ENCODE measurements around the gene SCNN1B. TPM values are rescaled to one million over a fixed set of nuclear protein-coding genes. Genes with fewer than 3 reads are reported as not detected.
"Not testable (repeated sequence)": the region's sequence is repeated elsewhere in the genome, so short reads cannot be mapped to it uniquely, and the experiment has no call there.

Gene SCNN1B
- total RNA-seq, 1 donor from 2014 or later, result not detected

DNA sequence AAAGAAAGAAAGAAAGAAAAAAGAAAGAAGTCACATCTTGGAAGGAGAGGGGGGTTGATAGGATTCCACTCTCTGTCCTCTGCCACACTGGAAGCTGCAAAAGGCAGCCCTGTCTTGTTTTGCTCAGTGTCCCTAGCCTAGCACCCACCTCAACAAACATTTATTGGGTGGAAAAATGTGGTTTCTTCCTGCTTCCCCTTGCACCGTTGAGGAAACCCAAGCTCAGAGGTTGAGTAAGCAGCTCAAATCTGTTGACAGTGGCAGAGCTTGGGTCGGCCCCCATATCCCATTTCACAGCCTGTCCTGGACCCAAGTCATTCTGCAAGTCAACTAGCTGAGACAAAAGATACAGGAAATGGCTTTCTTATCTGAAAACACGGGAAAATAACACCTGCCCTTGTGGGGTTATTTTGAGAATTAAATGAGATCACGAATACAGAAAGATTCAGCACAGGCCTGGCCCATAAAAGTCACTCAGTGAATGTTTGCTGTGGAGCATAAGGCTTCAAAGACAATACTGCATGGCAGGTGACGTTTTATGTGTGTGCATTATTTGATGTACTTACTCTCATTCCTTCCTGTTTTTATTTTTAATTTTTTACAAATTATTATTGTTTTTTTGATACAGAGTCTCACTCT, 63.6 kb downstream of the SCNN1B start:
- no peaks in the 10 kb centered on the region for H3K4me1 Mint-ChIP-seq
- H3K9me3 Mint-ChIP-seq, result no peaks in the 10 kb centered on the region
- H3K27ac Mint-ChIP-seq (ENCODE audit: unreplicated experiment), result peak overlapping the region; percentile 35
- H3K36me3 Mint-ChIP-seq (ENCODE audit: low read depth), result no peaks in the 10 kb centered on the region
- DNase-seq (ENCODE audit: low read depth, low spot score), result no peak
- H3K27me3 Mint-ChIP-seq (ENCODE audit: low read depth), result peaks cover 10% of the 10 kb centered on the region
- TF ChIP-seq, protein P1, sequence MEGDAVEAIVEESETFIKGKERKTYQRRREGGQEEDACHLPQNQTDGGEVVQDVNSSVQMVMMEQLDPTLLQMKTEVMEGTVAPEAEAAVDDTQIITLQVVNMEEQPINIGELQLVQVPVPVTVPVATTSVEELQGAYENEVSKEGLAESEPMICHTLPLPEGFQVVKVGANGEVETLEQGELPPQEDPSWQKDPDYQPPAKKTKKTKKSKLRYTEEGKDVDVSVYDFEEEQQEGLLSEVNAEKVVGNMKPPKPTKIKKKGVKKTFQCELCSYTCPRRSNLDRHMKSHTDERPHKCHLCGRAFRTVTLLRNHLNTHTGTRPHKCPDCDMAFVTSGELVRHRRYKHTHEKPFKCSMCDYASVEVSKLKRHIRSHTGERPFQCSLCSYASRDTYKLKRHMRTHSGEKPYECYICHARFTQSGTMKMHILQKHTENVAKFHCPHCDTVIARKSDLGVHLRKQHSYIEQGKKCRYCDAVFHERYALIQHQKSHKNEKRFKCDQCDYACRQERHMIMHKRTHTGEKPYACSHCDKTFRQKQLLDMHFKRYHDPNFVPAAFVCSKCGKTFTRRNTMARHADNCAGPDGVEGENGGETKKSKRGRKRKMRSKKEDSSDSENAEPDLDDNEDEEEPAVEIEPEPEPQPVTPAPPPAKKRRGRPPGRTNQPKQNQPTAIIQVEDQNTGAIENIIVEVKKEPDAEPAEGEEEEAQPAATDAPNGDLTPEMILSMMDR (conservative IDR thresholded peaks at IDR 0.05), result no peak
- H3K4me3 Mint-ChIP-seq, result no peak overlapping the region

DNA sequence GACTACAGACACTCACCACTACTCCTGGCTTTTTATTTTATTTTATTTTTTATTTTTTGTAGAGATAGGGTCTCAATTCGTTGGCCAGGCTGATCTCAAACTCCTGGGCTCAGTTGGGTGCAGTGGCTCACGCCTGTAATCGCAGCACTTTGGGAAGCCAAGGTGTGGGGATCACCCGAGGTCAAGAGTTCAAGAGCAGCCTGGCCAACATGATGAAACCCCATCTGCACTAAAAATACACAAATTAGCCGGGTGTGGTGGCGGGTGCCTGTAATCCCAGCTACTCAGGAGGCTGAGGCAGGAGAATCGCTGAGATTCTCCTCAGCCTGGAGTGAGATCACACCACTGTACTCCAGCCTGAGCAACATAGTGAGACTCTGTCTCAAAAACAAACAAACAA, 64.2 kb downstream of the SCNN1B start:
- not testable (repeated sequence) for H3K27ac Mint-ChIP-seq (ENCODE audit: unreplicated experiment); DNase-seq (ENCODE audit: low read depth, low spot score); H3K9me3 Mint-ChIP-seq; H3K36me3 Mint-ChIP-seq (ENCODE audit: low read depth); H3K4me1 Mint-ChIP-seq; H3K4me3 Mint-ChIP-seq
- peaks cover 10% of the 10 kb centered on the region for H3K27me3 Mint-ChIP-seq (ENCODE audit: low read depth)

DNA sequence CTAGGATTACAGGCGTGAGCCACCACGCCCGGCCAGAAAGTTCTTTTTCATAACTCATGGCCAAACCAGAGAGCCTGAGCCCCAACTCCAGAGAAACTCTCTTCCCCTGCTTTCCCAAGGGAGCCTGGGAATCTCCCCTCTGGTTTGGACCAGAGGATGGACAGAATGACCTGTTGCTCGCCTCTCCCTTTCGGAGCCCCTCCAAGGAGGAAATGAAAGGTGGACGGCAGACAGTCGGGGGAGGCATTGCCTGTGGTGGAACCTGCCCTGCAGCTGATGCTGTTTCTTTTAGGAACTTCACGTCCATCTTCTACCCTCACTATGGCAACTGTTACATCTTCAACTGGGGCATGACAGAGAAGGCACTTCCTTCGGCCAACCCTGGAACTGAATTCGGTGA, 65.5 kb downstream of the SCNN1B start:
- peaks cover 7% of the 10 kb centered on the region for H3K27me3 Mint-ChIP-seq (ENCODE audit: low read depth)
- TF ChIP-seq, protein P1 (conservative IDR thresholded peaks at IDR 0.05), result no peak
- no peak overlapping the region for H3K4me3 Mint-ChIP-seq
- H3K27ac Mint-ChIP-seq (ENCODE audit: unreplicated experiment), result no peak overlapping the region
- no peaks in the 10 kb centered on the region for H3K36me3 Mint-ChIP-seq (ENCODE audit: low read depth)
- no peak for DNase-seq (ENCODE audit: low read depth, low spot score)
- H3K4me1 Mint-ChIP-seq, result no peaks in the 10 kb centered on the region
- H3K9me3 Mint-ChIP-seq, result no peaks in the 10 kb centered on the region

DNA sequence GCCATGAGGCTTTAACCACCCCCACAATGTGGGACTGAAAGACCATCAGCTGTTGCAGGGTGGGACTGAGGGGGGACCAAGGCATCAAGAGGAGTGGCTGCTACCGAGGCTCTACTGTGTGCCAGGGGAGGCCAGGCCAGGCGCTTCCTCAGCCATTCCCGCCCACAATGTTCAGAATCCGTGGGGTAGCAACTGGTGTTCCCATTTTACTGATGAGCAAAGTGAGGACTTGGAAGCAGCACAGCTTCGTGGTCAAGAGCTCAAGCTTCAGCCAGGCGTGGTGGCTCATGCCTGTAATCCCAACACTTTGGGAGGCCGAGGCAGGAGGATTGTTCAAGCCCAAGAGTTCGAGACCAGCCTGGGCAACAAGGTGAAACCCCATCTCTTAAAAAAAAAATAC, 65.9 kb downstream of the SCNN1B start:
- no peak for DNase-seq (ENCODE audit: low read depth, low spot score)
- H3K27ac Mint-ChIP-seq (ENCODE audit: unreplicated experiment), result no peak overlapping the region
- TF ChIP-seq, protein P1 (conservative IDR thresholded peaks at IDR 0.05), result no peak
- H3K9me3 Mint-ChIP-seq, result no peaks in the 10 kb centered on the region
- H3K4me3 Mint-ChIP-seq, result no peak overlapping the region
- no peaks in the 10 kb centered on the region for H3K4me1 Mint-ChIP-seq
- no peaks in the 10 kb centered on the region for H3K36me3 Mint-ChIP-seq (ENCODE audit: low read depth)
- H3K27me3 Mint-ChIP-seq (ENCODE audit: low read depth), result peaks cover 7% of the 10 kb centered on the region

DNA sequence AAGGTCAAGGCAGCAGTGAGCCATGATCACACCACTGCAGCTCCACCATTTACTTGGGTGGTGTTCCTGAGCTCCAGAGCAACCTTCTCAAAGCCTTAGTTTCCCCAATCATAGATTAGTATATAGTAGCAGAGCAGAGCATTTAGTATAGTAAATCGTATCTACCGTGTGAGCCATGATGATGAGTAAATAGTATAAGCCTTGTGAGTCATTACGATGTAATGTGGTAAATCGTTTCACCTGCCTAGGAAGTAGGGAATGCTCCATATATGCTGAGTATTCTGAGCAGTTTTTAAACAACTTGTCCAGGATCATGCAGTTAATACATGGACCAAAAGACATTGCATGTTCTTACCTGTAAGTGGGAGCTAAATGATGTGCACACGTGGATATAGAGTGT, 66.4 kb downstream of the SCNN1B start:
- Mint-ChIP-seq H3K4me3 (no peak overlapping the region), H3K27me3 (ENCODE audit: low read depth) (peaks cover 7% of the 10 kb centered on the region), H3K4me1 (no peaks in the 10 kb centered on the region), H3K9me3 (no peaks in the 10 kb centered on the region), H3K27ac (ENCODE audit: unreplicated experiment) (no peak overlapping the region), H3K36me3 (ENCODE audit: low read depth) (no peaks in the 10 kb centered on the region)
- no peak for DNase-seq (ENCODE audit: low read depth, low spot score)
- TF ChIP-seq, protein P1 (conservative IDR thresholded peaks at IDR 0.05), result no peak

DNA sequence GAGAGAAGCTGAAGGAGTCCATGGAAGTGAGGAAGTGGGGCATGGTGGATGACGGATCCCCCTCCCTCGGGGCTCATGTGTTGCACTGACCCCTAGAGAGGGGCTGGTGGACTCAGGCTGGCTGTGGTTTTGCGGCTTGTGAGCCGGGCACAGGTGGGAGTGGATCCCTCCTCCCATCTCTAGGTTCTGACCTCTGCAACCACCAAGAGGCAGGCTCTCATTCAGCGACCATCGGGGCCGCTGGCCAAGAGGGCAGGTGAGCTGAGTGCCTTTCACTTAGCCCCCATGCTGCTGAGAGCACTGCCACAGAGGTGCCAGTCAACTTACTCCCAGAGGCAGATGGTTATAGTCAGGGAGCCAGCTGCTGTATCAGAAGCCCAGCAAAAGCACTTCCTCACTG, 67.3 kb downstream of the SCNN1B start:
- TF ChIP-seq, protein P1 (conservative IDR thresholded peaks at IDR 0.05), result no peak
- no peaks in the 10 kb centered on the region for H3K4me1 Mint-ChIP-seq
- H3K36me3 Mint-ChIP-seq (ENCODE audit: low read depth), result no peaks in the 10 kb centered on the region
- no peak overlapping the region for H3K27ac Mint-ChIP-seq (ENCODE audit: unreplicated experiment)
- H3K9me3 Mint-ChIP-seq, result no peaks in the 10 kb centered on the region
- peaks cover 7% of the 10 kb centered on the region for H3K27me3 Mint-ChIP-seq (ENCODE audit: low read depth)
- no peak overlapping the region for H3K4me3 Mint-ChIP-seq
- no peak for DNase-seq (ENCODE audit: low read depth, low spot score)
